ENCODE measurements around the gene UCK2. TPM values are rescaled to one million over a fixed set of nuclear protein-coding genes. Genes with fewer than 3 reads are reported as not detected.

Gene UCK2
- total and polyA plus RNA-seq, 9 of the 15 experiments (the other 6 are each of a cell fraction or from before 2014, with no cell fraction given): 71.6 to 145 (median 95.8) TPM

DNA sequence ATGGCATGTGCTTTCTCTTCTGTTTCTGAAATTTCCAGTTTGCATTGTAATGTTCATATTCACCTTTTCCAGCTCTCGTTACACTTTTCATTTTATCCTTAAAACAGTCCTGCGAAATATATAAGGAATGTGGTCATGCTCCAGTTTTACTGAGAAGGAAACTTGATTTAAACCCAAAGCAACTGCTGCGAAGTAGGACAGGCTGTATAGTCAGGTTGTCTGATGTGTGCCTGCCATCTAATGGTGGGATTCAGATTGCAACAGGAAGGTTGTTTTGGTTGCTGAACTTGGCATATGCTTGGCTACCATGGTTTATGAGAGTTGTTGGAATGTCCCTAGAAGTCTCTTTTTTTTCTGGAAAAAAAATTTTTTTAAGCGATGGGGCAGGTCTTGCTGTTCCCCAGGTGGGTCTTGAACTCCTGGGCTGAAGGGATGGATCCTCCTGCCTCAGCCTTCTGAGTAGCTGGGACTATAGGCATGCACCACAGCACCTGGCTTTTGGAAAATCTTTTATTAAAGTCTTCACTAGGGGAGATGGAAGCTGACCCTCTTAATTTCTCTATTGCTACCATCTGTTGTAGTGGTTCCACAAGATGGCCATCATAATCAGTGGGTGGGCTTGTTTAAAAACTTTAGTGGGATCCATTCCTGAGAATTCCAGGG lies 86.9 kb downstream of the UCK2 start (continued):
- TF ChIP-seq, protein P1, sequence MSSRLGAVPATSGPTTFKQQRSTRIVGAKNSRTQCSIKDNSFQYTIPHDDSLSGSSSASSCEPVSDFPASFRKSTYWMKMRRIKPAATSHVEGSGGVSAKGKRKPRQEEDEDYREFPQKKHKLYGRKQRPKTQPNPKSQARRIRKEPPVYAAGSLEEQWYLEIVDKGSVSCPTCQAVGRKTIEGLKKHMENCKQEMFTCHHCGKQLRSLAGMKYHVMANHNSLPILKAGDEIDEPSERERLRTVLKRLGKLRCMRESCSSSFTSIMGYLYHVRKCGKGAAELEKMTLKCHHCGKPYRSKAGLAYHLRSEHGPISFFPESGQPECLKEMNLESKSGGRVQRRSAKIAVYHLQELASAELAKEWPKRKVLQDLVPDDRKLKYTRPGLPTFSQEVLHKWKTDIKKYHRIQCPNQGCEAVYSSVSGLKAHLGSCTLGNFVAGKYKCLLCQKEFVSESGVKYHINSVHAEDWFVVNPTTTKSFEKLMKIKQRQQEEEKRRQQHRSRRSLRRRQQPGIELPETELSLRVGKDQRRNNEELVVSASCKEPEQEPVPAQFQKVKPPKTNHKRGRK (tag; IDR thresholded peaks at IDR 0.05): no peak
- TF ChIP-seq MAFK (IDR thresholded peaks at IDR 0.05; ENCODE audit: low read length) (peak; percentile 5; the same call in 1 of the 2 replicates), RAD21 (CRISPR knock-in tag; conservative IDR thresholded peaks at IDR 0.05 in 1 of 2, IDR thresholded peaks at IDR 0.05 in 1 of 2) (peak; percentile 99), ZNF121 (CRISPR knock-in tag; conservative IDR thresholded peaks at IDR 0.05) (no peak), LCOR (CRISPR knock-in tag; IDR thresholded peaks at IDR 0.05) (0 out of 2 replicates have a peak, but pooled peaks have one; percentile 24), TBL1XR1 (IDR thresholded peaks at IDR 0.05; ENCODE audit: low read length in 2 of 2) (peak in 1 of 2 experiments; percentile 44; a peak in 1 of 4 replicates), GTF2A2 (tag; IDR thresholded peaks at IDR 0.05) (no peak), ZFP30 (CRISPR knock-in tag; IDR thresholded peaks at IDR 0.05; ENCODE audit: borderline replicate concordance) (no peak), CHD2 (IDR thresholded peaks at IDR 0.05; ENCODE audit: low read depth, low read length) (no peak), JUND (IDR thresholded peaks at IDR 0.05; ENCODE audit: borderline replicate concordance, low read depth, low read length) (peak; percentile 53; the same call in 1 of the 2 replicates), JUND (tag; IDR thresholded peaks at IDR 0.05; ENCODE audit: borderline replicate concordance, low read depth, low read length) (no peak; the same call in 2 of the 3 replicates), TEAD2 (tag; IDR thresholded peaks at IDR 0.05) (0 out of 2 replicates have a peak, but pooled peaks have one; percentile 20)
- TF ChIP-seq, protein P2, sequence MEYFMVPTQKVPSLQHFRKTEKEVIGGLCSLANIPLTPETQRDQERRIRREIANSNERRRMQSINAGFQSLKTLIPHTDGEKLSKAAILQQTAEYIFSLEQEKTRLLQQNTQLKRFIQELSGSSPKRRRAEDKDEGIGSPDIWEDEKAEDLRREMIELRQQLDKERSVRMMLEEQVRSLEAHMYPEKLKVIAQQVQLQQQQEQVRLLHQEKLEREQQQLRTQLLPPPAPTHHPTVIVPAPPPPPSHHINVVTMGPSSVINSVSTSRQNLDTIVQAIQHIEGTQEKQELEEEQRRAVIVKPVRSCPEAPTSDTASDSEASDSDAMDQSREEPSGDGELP (CRISPR knock-in tag; IDR thresholded peaks at IDR 0.05; ENCODE audit: borderline replicate concordance): no peak
- TF ChIP-seq, protein P3, sequence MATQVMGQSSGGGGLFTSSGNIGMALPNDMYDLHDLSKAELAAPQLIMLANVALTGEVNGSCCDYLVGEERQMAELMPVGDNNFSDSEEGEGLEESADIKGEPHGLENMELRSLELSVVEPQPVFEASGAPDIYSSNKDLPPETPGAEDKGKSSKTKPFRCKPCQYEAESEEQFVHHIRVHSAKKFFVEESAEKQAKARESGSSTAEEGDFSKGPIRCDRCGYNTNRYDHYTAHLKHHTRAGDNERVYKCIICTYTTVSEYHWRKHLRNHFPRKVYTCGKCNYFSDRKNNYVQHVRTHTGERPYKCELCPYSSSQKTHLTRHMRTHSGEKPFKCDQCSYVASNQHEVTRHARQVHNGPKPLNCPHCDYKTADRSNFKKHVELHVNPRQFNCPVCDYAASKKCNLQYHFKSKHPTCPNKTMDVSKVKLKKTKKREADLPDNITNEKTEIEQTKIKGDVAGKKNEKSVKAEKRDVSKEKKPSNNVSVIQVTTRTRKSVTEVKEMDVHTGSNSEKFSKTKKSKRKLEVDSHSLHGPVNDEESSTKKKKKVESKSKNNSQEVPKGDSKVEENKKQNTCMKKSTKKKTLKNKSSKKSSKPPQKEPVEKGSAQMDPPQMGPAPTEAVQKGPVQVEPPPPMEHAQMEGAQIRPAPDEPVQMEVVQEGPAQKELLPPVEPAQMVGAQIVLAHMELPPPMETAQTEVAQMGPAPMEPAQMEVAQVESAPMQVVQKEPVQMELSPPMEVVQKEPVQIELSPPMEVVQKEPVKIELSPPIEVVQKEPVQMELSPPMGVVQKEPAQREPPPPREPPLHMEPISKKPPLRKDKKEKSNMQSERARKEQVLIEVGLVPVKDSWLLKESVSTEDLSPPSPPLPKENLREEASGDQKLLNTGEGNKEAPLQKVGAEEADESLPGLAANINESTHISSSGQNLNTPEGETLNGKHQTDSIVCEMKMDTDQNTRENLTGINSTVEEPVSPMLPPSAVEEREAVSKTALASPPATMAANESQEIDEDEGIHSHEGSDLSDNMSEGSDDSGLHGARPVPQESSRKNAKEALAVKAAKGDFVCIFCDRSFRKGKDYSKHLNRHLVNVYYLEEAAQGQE (IDR thresholded peaks at IDR 0.05; ENCODE audit: borderline replicate concordance): peak; percentile 94
- TF ChIP-seq, protein P3 (CRISPR knock-in tag; IDR thresholded peaks at IDR 0.05; ENCODE audit: low read depth): no peak

Data from K562 (cell line).